Activated CD8-positive, alpha-beta T cell treated with anti-CD3 and anti-CD28 coated beads for 36 hours (primary cell): ENCODE results near the gene INPP5A. TPM values are rescaled to one million over a fixed set of nuclear protein-coding genes. Genes with fewer than 3 reads are reported as not detected.

Experiments
- ATAC-seq: fragments of 200-7000 bp; cut with Tn5 transposase; one replicate; pipeline ENCODE4 v1.10.0; 2021; ENCODE audit warnings: mild to moderate bottlenecking, moderate library complexity
- CTCF ChIA-PET: fragments of 350-600 bp; sonication (Branson Sonifier 250); formaldehyde crosslinking; loops from one replicate; lab custom pipeline; 2021; ENCODE audit warnings: antibody characterized with exemption; lab: Charles Lee
- POLR2A ChIA-PET: fragments of 350-600 bp; sonication (Branson Sonifier 250); formaldehyde crosslinking; loops from one replicate; lab custom pipeline; 2021; ENCODE audit warnings: antibody characterized with exemption; lab: Charles Lee
- DNase-seq: peaks from one replicate; pipeline ENCODE4 v3.0.0-alpha.2; 2020
- H3K27ac Mint-ChIP-seq: one replicate; pipeline ENCODE4 v1.8.0; 2021; ENCODE audit warnings: mild to moderate bottlenecking, mixed read lengths
- H3K27me3 Mint-ChIP-seq: one replicate; pipeline ENCODE4 v1.8.0; 2021; ENCODE audit warnings: mixed read lengths
- H3K36me3 Mint-ChIP-seq: one replicate; pipeline ENCODE4 v1.8.0; 2021; ENCODE audit warnings: low read depth, mixed read lengths
- H3K4me1 Mint-ChIP-seq: one replicate; pipeline ENCODE4 v1.8.0; 2021; ENCODE audit warnings: low read depth, mixed read lengths
- H3K4me3 Mint-ChIP-seq: one replicate; pipeline ENCODE4 v1.8.0; 2021; ENCODE audit warnings: mild to moderate bottlenecking, moderate library complexity, mixed read lengths
- H3K9me3 Mint-ChIP-seq: one replicate; pipeline ENCODE4 v1.8.0; 2021; ENCODE audit warnings: mixed read lengths
- CTCF ChIP-seq: fragments of 200-600 bp; IDR thresholded peaks from one replicate; pipeline ENCODE4 v1.8.0; 2022; ENCODE audit warnings: antibody characterized with exemption, mild to moderate bottlenecking
- intact Hi-C: fragments of 100-400 bp; cut with micrococcal nuclease; formaldehyde crosslinking; loops from one replicate; pipeline ENCODE4 v1.10.0; 2022
- total RNA-seq, 2 experiments: library from RNA; stranded (reverse); gene quantifications; one replicate each; pipeline ENCODE4 v1.2.3, GENCODE V29; 2021

INPP5A gene
- total RNA-seq, 2 experiments from 2014 or later, result 9.6 to 10.4 TPM

- H3K27me3 Mint-ChIP-seq, result no peaks in the 10 kb centered on the region
- H3K27ac Mint-ChIP-seq, result no peak overlapping the region
- H3K4me1 Mint-ChIP-seq, result peaks cover 15% of the 10 kb centered on the region
- no peak for DNase-seq
- ChIA-PET CTCF (no interaction called here), POLR2A (no interaction called here)
- no peak overlapping the region for H3K4me3 Mint-ChIP-seq
- peaks cover 26% of the 10 kb centered on the region for H3K36me3 Mint-ChIP-seq
- no peak for TF ChIP-seq CTCF
- intact Hi-C loops, result no loop called here
- peaks cover 8% of the 10 kb centered on the region for H3K9me3 Mint-ChIP-seq
- ATAC-seq, result no peak
Observed at GRCh38 chr10:132758865-132759264, 221.3 kb downstream of the INPP5A start.

DNA sequence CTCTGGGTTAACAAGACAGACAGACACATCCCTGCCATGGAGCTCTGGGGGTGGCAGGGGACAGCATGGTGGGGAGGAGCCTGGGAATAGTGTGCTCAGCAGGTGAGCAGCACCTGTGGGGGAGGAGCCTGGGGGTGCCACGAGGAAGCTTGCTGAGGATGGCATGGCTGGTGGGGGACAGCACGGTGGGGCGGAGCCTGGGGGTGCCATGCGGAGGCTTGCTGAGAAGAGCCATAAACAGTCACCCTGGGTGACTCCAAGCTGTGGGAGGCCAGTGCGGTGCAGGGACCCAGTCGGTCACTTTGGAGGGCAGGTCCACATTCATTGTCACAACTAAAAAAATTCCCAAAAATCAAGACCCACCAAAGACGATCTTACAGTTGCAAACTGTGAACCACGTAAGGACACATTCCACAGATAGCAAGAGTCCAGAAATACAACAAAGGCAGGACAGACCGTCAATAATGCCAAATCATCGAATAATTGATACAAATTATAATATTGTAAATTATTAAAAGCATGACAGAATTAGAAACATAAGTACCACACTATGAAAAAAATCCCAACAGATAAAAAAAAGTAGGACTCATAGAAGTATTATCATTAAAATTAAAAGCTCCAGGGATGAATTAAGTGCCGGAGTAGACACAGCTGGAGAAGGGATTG is 223.9 kb downstream of the INPP5A start:
- DNase-seq (no peak), ATAC-seq (no peak)
- H3K36me3 Mint-ChIP-seq, result peaks cover 12% of the 10 kb centered on the region
- peaks cover 15% of the 10 kb centered on the region for H3K4me1 Mint-ChIP-seq
- TF ChIP-seq CTCF, result no peak
- no peak overlapping the region for H3K4me3 Mint-ChIP-seq
- ChIA-PET CTCF (no interaction called here), POLR2A (no interaction called here)
- no peaks in the 10 kb centered on the region for H3K27me3 Mint-ChIP-seq
- no peak overlapping the region for H3K27ac Mint-ChIP-seq
- no peaks in the 10 kb centered on the region for H3K9me3 Mint-ChIP-seq
- intact Hi-C loops, result no loop called here

DNA sequence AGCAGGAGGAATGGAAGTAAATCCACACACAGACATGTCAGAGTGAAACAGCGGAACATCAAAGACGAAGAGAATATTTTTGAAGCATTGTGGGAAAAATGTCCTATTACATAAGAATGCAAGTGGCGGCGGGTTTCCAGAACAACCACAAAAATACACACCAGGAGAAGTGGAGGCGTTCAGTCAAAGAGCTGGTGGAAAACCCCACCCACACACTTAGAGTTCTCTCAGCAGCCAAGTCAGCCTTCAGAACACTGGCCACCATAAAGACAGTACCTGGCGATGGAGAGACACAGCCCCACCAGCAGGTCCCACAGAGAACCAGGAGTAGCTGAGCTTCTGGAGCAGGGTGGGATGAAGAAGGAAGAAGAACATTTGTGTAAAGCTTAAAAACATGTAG is 224.7 kb downstream of the INPP5A start:
- TF ChIP-seq CTCF, result no peak
- DNase-seq (peak; percentile 25), ATAC-seq (peak; percentile 20)
- ChIA-PET CTCF (no interaction called here), POLR2A (no interaction called here)
- Mint-ChIP-seq H3K27me3 (no peaks in the 10 kb centered on the region), H3K9me3 (no peaks in the 10 kb centered on the region), H3K4me1 (peaks cover 15% of the 10 kb centered on the region), H3K36me3 (peaks cover 9% of the 10 kb centered on the region), H3K4me3 (no peak overlapping the region), H3K27ac (no peak overlapping the region)
- intact Hi-C loops, result no loop called here

DNA sequence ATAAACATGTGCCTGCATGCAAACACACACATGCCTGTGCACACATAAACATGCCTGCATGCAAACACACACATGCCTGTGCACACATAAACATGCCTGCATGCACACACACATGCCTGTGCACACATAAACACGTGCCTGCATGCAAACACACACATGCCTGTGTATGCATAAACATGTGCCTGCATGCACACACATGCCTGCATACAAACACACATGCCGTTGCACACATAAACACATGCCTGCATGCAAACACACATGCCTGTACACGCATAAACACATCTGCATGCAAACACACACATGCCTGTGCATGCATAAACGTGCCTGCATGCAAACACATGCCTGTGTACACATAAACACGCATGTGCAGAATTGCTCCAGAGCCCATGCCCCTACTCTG is 226.0 kb downstream of the INPP5A start:
- TF ChIP-seq CTCF, result no peak
- Mint-ChIP-seq H3K27me3 (no peaks in the 10 kb centered on the region), H3K27ac (no peak overlapping the region), H3K9me3 (no peaks in the 10 kb centered on the region), H3K36me3 (peaks cover 12% of the 10 kb centered on the region), H3K4me1 (peaks cover 15% of the 10 kb centered on the region), H3K4me3 (no peak overlapping the region)
- no peak for DNase-seq
- ChIA-PET CTCF (no interaction called here), POLR2A (no interaction called here)
- ATAC-seq, result no peak
- intact Hi-C loops, result no loop called here

- H3K36me3 Mint-ChIP-seq, result peaks cover 14% of the 10 kb centered on the region
- ChIA-PET POLR2A (no interaction called here), CTCF (no interaction called here)
- intact Hi-C loops, result no loop called here
- H3K9me3 Mint-ChIP-seq, result no peaks in the 10 kb centered on the region
- no peaks in the 10 kb centered on the region for H3K27me3 Mint-ChIP-seq
- H3K27ac Mint-ChIP-seq, result no peak overlapping the region
- H3K4me1 Mint-ChIP-seq, result peaks cover 15% of the 10 kb centered on the region
- ATAC-seq, result no peak
- TF ChIP-seq CTCF, result no peak
- DNase-seq, result no peak
- no peak overlapping the region for H3K4me3 Mint-ChIP-seq
Observed at GRCh38 chr10:132764108-132764507, 226.5 kb downstream of the INPP5A start.
